ENCODE results near the gene ONECUT2. TPM values are rescaled to one million over a fixed set of nuclear protein-coding genes. Genes with fewer than 3 reads are reported as not detected.

Gene ONECUT2
- polyA plus RNA-seq, 10 donors: 0.01 to 1.1 (median 0.17) TPM

- DNase-seq: peak in 1 of 3 donors; percentile 9
Observed at GRCh38 chr18:57523171-57523956, 88.2 kb downstream of the ONECUT2 start.

DNA sequence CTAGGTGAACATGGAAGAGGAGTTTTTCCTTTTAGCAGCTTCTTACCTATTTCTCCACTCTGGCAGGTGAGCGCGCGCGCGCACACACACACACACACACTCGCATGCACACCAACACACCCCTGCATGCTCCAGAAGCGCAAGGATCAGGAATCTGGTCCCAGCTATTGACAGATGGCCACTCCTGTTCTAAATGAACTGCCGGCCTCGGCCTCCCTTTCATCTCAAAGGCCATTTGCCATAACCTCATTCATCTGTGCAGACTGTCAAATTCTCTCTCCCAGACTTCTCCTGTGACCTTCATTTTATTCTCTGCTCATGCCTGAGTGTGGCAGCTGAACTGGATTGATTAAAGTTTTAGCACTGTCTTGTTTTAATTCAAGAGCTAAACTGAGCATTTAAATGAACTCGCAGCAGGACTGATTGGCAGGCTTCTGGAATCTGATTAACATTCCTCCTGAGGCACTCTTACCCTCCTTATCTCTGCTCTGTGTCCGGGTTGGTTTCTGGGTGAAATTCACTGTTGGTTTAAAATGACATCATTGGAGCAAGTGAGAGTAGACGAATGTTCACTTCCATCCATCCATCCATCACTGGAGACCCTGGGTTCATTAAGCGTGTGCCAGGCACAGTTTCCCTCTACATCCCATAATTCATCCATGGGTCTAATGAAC lies 92.5 kb downstream of the ONECUT2 start:
- no peak for DNase-seq

- DNase-seq: no peak
Observed at GRCh38 chr18:57529151-57529550, 94.0 kb downstream of the ONECUT2 start.

- DNase-seq: peak in 1 of 3 donors; percentile 45
Observed at GRCh38 chr18:57533006-57533867, 98.1 kb downstream of the ONECUT2 start.

DNA sequence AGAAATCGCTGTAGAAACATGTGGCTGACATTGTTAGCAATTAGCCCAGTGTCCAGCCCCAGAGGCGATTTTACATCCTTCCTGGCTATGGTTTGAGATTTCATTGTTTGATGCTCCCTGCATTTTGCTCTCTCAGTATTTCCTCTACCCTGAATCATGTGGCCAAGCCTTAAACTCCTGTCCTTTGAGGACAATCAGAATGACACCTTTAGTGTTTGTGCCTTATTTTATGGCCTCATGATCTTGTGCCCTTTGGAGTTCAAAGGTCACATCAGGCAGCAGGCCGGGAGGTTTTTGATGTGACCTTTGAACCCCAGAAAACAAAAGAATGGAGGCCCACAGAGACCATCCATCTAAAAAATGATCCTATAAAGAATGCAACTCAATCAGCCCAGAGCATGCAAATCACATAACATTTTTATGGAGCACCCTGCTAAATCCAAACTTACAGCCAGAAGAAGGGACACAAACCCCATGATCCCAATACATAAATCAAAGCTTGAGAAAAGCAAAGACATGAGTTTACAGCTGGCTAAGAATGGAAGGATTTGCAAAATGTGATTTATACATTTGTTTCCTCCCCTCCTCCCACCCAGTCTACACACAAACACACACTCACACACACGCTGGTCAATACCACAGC lies 98.8 kb downstream of the ONECUT2 start:
- no peak for DNase-seq

GRCh38 chr18:57534511-57534909 lies 99.3 kb downstream of the ONECUT2 start:
- no peak for DNase-seq

DNA sequence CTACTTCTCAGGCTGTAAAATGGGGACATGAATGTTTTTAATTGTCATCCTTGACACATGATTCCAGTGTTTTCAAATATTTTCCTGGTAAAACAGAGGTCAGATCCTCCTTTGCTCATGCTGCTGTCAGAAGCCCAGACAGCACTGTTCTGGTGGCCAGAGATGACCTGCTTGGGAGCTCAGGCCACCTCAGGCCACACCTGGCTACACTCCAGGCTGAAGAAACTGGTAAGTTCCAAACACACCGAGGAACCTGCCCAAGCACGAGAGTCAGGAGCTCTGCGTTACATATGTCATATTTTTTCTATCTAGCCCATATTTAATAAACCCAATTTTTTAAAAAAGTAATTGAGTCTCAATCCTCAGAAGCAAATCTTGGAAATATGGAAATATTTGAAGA lies 103.4 kb downstream of the ONECUT2 start:
- DNase-seq: no peak

- no peak for DNase-seq
Observed at GRCh38 chr18:57539702-57540101, 104.5 kb downstream of the ONECUT2 start.

Other genes starting within 250 kb of the ONECUT2 start
- gene ST8SIA3, start 82.8 kb upstream of the ONECUT2 start, polyA plus RNA-seq (ENCODE audit: insufficient read length in 10 of 10): under 1 TPM in 7 of 10 donors, not detected in 3; 0.01 to 0.75 (median 0.10) TPM
- gene FECH, start 151.3 kb downstream of the ONECUT2 start, polyA plus RNA-seq (ENCODE audit: insufficient read length in 10 of 10): 10 to 100 TPM; 17.3 to 34.7 (median 20.9) TPM
- gene NARS1, start 186.5 kb downstream of the ONECUT2 start, polyA plus RNA-seq (ENCODE audit: insufficient read length in 10 of 10): 10 to 100 TPM; 80.5 to 95.7 (median 91.1) TPM